ENCODE measurements around the gene KLK14. TPM values are rescaled to one million over a fixed set of nuclear protein-coding genes. Genes with fewer than 3 reads are reported as not detected.

The KLK14 gene
- total and polyA plus RNA-seq, 10 of the 15 experiments (the other 5 are each of a cell fraction or from before 2014, with no cell fraction given): not detected

DNA sequence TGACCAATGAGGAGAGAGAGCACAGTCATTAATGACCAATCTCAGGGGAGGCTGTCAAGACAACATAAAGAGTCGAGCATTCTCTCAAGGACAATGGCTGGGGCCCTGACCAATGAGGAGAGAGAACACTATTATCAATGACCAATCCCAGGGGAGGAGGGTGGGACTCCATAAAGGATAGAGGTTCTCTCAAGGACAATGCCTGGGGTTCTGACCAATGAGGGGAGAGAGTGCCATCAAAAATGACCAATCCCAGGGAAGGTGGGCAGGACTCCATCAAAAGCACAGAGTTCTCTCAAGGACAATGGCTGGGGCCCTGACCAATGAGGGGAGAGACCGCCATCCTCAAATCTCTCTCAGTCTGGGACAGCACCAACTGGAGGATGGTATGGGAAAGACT is 53.0 kb downstream of the KLK14 start:
- no peak overlapping the region for H3K9ac ChIP-seq (ENCODE audit: control insufficient read depth, insufficient read depth, low read length)
- no peak overlapping the region for H2AFZ ChIP-seq (ENCODE audit: control insufficient read depth, low read depth, low read length)
- in situ Hi-C loops (cut with MboI): no loop called here
- H3K27ac ChIP-seq (ENCODE audit: control insufficient read depth, insufficient read depth): no peak overlapping the region
- no peak overlapping the region for H3K4me2 ChIP-seq (ENCODE audit: control insufficient read depth, insufficient read depth)
- DNase-seq (ENCODE audit: low read depth, low spot score) (no peak), ATAC-seq (no peak), FAIRE-seq (no peak)
- ChIA-PET POLR2A (no interaction called here), SMC1A (ENCODE audit: uncharacterized antibody, unreplicated experiment) (no interaction called here), RAD21 (ENCODE audit: unreplicated experiment) (no interaction called here), CTCF (no interaction called here)
- no peak overlapping the region for H3K4me3 ChIP-seq
- WGBS (ENCODE audit: insufficient coverage, insufficient replicate concordance, low lambda C conversion rate, missing lambda C conversion rate): 45% methylated on average over 2 of the region's 2 CpGs
- TF ChIP-seq KAT2A (conservative IDR thresholded peaks at IDR 0.05; ENCODE audit: control insufficient read depth, low read depth, low read length): no peak
- TF ChIP-seq, protein P1, sequence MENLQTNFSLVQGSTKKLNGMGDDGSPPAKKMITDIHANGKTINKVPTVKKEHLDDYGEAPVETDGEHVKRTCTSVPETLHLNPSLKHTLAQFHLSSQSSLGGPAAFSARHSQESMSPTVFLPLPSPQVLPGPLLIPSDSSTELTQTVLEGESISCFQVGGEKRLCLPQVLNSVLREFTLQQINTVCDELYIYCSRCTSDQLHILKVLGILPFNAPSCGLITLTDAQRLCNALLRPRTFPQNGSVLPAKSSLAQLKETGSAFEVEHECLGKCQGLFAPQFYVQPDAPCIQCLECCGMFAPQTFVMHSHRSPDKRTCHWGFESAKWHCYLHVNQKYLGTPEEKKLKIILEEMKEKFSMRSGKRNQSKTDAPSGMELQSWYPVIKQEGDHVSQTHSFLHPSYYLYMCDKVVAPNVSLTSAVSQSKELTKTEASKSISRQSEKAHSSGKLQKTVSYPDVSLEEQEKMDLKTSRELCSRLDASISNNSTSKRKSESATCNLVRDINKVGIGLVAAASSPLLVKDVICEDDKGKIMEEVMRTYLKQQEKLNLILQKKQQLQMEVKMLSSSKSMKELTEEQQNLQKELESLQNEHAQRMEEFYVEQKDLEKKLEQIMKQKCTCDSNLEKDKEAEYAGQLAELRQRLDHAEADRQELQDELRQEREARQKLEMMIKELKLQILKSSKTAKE (IDR thresholded peaks at IDR 0.05; ENCODE audit: low read depth, poor library complexity, severe bottlenecking): no peak
- peak; percentile 66; the same call in 1 of the 2 replicates for TF ChIP-seq NFYB (IDR thresholded peaks at IDR 0.05; ENCODE audit: insufficient read depth, low read depth, low read length)
- TF ChIP-seq MLLT1 (IDR thresholded peaks at IDR 0.05): no peak
- TF ChIP-seq CHD1 (IDR thresholded peaks at IDR 0.05; ENCODE audit: low read depth, low read length): no peak
- TF ChIP-seq MYC (IDR thresholded peaks at IDR 0.05; ENCODE audit: insufficient read depth, insufficient read length, insufficient replicate concordance, low read length, severe bottlenecking): no peak
- TF ChIP-seq E2F8 (IDR thresholded peaks at IDR 0.05; ENCODE audit: low read depth, partially characterized antibody): no peak
- no peak for TF ChIP-seq ZZZ3 (IDR thresholded peaks at IDR 0.05; ENCODE audit: control insufficient read depth, insufficient read length, low read depth)
- TF ChIP-seq, protein P2, sequence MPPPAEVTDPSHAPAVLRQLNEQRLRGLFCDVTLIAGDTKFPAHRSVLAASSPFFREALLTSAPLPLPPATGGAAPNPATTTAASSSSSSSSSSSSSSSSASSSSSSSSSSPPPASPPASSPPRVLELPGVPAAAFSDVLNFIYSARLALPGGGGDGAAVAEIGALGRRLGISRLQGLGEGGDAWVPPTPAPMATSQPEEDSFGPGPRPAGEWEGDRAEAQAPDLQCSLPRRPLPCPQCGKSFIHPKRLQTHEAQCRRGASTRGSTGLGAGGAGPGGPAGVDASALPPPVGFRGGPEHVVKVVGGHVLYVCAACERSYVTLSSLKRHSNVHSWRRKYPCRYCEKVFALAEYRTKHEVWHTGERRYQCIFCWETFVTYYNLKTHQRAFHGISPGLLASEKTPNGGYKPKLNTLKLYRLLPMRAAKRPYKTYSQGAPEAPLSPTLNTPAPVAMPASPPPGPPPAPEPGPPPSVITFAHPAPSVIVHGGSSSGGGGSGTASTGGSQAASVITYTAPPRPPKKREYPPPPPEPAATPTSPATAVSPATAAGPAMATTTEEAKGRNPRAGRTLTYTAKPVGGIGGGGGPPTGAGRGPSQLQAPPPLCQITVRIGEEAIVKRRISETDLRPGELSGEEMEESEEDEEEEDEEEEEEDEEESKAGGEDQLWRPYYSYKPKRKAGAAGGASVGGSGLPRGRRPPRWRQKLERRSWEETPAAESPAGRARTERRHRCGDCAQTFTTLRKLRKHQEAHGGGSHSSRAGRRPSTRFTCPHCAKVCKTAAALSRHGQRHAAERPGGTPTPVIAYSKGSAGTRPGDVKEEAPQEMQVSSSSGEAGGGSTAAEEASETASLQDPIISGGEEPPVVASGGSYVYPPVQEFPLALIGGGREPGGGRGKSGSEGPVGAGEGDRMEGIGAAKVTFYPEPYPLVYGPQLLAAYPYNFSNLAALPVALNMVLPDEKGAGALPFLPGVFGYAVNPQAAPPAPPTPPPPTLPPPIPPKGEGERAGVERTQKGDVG (CRISPR knock-in tag; IDR thresholded peaks at IDR 0.05): no peak
- no peaks in the 10 kb centered on the region for H3K36me3 ChIP-seq (ENCODE audit: control insufficient read depth in 2 of 2, insufficient read depth in 2 of 2, low read length in 1 of 2)
- no peaks in the 10 kb centered on the region for H3K9me3 ChIP-seq (replicated peaks; ENCODE audit: control insufficient read depth, insufficient read depth, low read length)
- intact Hi-C loops (cut with micrococcal nuclease; ENCODE audit: unreplicated experiment): no loop called here
- no TSS peak for BruUV-seq (replicated peaks)
- H3K79me2 ChIP-seq (ENCODE audit: control insufficient read depth, insufficient read depth, low read length): no peaks in the 10 kb centered on the region
- H3K4me1 ChIP-seq (ENCODE audit: control insufficient read depth, insufficient read depth, low read length): no peaks in the 10 kb centered on the region
- no peaks in the 10 kb centered on the region for H4K20me1 ChIP-seq (ENCODE audit: control insufficient read depth, insufficient read depth)
- H3K27me3 ChIP-seq (replicated peaks in 1 of 2; ENCODE audit: control insufficient read depth in 2 of 2, insufficient read depth in 2 of 2, low read length in 1 of 2): no peaks in the 10 kb centered on the region
